Smooth muscle cell of trachea (primary cell): ENCODE measurements around the gene NCAPG. TPM values are rescaled to one million over a fixed set of nuclear protein-coding genes. Genes with fewer than 3 reads are reported as not detected.

Experiments used
- total RNA-seq: library from RNA; depleted of rRNA; stranded (reverse); fragments of >200 nt; gene quantifications from 2 replicates; pipeline ENCODE4 v1.2.1, GENCODE V29; 2014

The NCAPG gene
- total RNA-seq = 4.5 and 44.4 TPM in 2 replicates

GRCh38 chr4:17810260-17811077 lies at the start of gene NCAPG, which contains the start of gene DCAF16:
NCAPG (plus strand) TSS chr4:17810979; CDS start chr4:17811078, 99 bp downstream.
DCAF16 (minus strand) TSS chr4:17810757; CDS start chr4:17804141, 6,616 bp downstream.

GRCh38 chr4:17781300-17782287 lies 29.2 kb upstream of the NCAPG start, which contains the start of gene FAM184B:
FAM184B (minus strand) TSS chr4:17781621; CDS start chr4:17781299, 322 bp downstream.

Other genes with a start within 250 kb of the NCAPG start
- gene LAP3, start 233.8 kb upstream of the NCAPG start, total RNA-seq = 140 and 169 TPM in 2 replicates
- gene MED28, start 196.3 kb upstream of the NCAPG start, total RNA-seq = 10.9 and 12.9 TPM in 2 replicates
- gene FAM184B, start 29.4 kb upstream of the NCAPG start, total RNA-seq = under 0.01 TPM in 1 of 2 replicates, not detected in the other
- gene DCAF16, start 222 bp upstream of the NCAPG start, total RNA-seq = 17.6 and 27.0 TPM in 2 replicates
- gene LCORL, start 210.8 kb downstream of the NCAPG start, total RNA-seq = 4.3 and 15.9 TPM in 2 replicates